C4-2B (cell line): Measurements from ENCODE around the gene SOCS7.

Experiments
- H3K27ac ChIP-seq: fragments of 450-650 bp; 2 replicates; pipeline ENCODE4 v1.5.1; 2017
- ZFX ChIP-seq: fragments of 450-650 bp; IDR thresholded peaks from 2 replicates; pipeline ENCODE4 v1.6.1; 2017
- TF ChIP-seq, protein P1 (sequence below): fragments of 450-650 bp; conservative IDR thresholded peaks from 2 replicates; pipeline ENCODE4 v1.5.1; 2017; ENCODE audit warnings: mild to moderate bottlenecking

The SOCS7 gene

DNA sequence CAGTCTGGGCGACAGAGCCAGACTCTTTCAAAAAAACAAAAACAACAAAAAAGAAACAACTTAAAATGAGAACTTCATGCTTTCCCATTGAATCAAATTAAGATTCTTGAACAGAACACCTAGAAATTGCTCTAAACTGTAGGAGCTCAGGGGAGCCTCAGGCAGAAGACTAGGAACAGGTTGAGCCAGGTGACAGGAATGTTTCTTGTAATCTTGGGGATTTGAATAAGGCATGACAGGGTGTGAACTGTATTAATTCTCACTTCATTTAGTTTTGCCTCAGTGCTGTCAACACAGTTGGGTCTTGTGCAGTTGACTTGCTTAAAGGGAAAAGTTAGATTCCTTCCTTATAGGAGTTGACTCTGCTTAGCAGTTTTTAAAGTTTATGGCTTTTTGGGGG is 27.8 kb downstream of the SOCS7 start:
- no peak for TF ChIP-seq ZFX
- TF ChIP-seq, protein P1, sequence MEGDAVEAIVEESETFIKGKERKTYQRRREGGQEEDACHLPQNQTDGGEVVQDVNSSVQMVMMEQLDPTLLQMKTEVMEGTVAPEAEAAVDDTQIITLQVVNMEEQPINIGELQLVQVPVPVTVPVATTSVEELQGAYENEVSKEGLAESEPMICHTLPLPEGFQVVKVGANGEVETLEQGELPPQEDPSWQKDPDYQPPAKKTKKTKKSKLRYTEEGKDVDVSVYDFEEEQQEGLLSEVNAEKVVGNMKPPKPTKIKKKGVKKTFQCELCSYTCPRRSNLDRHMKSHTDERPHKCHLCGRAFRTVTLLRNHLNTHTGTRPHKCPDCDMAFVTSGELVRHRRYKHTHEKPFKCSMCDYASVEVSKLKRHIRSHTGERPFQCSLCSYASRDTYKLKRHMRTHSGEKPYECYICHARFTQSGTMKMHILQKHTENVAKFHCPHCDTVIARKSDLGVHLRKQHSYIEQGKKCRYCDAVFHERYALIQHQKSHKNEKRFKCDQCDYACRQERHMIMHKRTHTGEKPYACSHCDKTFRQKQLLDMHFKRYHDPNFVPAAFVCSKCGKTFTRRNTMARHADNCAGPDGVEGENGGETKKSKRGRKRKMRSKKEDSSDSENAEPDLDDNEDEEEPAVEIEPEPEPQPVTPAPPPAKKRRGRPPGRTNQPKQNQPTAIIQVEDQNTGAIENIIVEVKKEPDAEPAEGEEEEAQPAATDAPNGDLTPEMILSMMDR: no peak

GRCh38 chr17:38395090-38395489 is 43.4 kb downstream of the SOCS7 start:
- H3K27ac ChIP-seq: no peak overlapping the region
- TF ChIP-seq, protein P1: no peak
- TF ChIP-seq ZFX: no peak

More for the DNA sequence above, 27.8 kb downstream of the SOCS7 start:
- no peak overlapping the region for H3K27ac ChIP-seq

DNA sequence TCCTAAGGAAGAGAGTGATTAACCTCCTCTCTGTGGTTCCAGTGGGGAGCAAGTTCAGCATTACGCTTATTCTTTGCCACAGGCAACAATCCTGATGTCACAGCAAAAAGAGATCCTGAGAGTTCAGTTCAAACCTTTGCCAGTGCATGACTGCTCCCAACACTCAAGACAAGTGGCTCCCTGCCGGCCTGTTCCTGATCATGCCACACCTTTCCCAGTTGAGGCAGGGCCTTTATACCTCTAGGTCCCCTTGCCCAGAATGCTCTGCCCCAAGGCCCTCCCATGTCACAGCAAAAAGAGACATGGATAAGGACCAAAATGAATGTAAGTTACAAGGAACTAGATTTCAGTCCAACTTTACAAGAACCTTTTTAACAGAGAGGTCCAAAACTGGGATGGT is 45.6 kb downstream of the SOCS7 start:
- no peak overlapping the region for H3K27ac ChIP-seq
- TF ChIP-seq ZFX: no peak

GRCh38 chr17:38400286-38400685 is 48.6 kb downstream of the SOCS7 start:
- no peak overlapping the region for H3K27ac ChIP-seq
- no peak for TF ChIP-seq ZFX
- TF ChIP-seq, protein P1: no peak

GRCh38 chr17:38401459-38401858 is 49.8 kb downstream of the SOCS7 start:
- TF ChIP-seq ZFX: no peak
- TF ChIP-seq, protein P1: no peak
- H3K27ac ChIP-seq: no peak overlapping the region

- H3K27ac ChIP-seq: no peak overlapping the region
- no peak for TF ChIP-seq ZFX
- TF ChIP-seq, protein P1: no peak; the same call in 1 of the 2 replicates
These were observed 51.3 kb downstream of the SOCS7 start for GRCh38 chr17:38402897-38403296.

DNA sequence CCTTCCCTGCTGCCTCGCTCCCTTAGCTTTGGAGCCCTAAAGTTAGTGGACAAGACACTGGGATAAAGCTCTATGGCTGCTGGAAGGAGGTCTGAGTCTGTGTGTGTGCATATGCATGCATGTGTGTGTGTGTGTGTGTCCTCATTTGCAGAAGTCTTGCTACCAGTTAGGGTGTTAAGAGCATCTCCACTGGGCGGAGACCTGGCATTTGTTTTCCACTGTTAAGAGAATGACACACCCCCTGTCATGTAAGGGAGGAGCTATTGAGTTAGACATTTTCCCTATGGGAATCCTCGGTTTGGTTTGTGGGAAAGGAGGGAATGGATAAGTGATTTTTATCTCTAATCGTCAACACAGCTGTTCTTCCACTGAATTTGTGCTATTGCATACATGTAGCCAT is 51.8 kb downstream of the SOCS7 start:
- TF ChIP-seq, protein P1: no peak
- no peak for TF ChIP-seq ZFX
- H3K27ac ChIP-seq: no peak overlapping the region

DNA sequence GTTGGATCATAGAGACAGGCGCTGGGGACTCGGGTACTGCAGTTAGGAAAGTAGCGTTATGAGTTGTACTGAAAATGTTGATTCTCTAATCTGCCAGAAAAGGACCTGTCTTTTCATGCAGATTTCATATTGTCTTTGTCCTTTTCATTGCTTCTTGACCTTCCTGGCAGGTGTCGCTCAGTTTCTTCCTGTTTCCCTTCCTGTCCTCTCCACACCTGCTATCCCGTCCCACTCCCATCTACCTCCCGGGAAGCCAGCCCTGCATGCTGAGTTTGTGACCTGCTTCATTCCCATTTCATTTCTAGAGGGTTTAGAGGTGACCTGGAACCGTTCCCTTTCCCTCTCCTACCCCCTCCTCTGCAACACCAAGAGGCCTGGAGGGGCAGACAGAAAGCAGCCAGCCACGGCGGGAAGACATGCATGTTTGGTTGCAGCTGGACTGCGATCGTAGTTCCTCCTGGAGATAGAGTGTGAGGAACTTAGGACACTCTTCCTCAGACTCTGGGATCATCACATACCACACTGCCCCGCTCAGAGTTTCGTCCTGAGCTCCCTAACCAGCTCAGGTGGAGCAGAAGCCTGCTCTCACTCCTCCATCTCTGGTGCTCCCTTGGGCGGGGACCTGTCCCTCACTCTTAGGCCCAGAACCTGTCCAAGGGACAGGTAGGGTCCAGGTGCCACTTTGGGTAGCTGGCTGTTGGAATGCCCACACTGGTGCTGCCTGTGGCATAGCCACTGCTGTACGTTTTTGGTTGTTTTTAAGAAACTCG is 52.7 kb downstream of the SOCS7 start:
- H3K27ac ChIP-seq: no peak overlapping the region
- TF ChIP-seq, protein P1: no peak
- no peak for TF ChIP-seq ZFX
